ENCODE measurements around the gene UBAC2.

The UBAC2 gene

GRCh38 chr13:99256709-99257108 lies 56.1 kb downstream of the UBAC2 start:
- no peak for TF ChIP-seq CTCF (IDR thresholded peaks at IDR 0.05; ENCODE audit: poor library complexity, severe bottlenecking)
- DNase-seq (ENCODE audit: low spot score): no peak
- Histone ChIP-seq H3K4me1 (ENCODE audit: insufficient read depth, poor library complexity, severe bottlenecking) (no peaks in the 10 kb centered on the region), H3K36me3 (ENCODE audit: low read depth) (peaks cover 29% of the 10 kb centered on the region; the same call in 1 of the 2 replicates), H3K9me3 (ENCODE audit: severe bottlenecking) (no peaks in the 10 kb centered on the region), H3K27ac (ENCODE audit: poor library complexity, severe bottlenecking) (no peak overlapping the region), H3K4me3 (ENCODE audit: severe bottlenecking) (no peak overlapping the region), H3K27me3 (ENCODE audit: insufficient read depth, poor library complexity, severe bottlenecking) (no peaks in the 10 kb centered on the region)
- ATAC-seq (ENCODE audit: low read depth): no peak

GRCh38 chr13:99257291-99257690 lies 56.6 kb downstream of the UBAC2 start:
- no peak overlapping the region for H3K4me3 ChIP-seq (ENCODE audit: severe bottlenecking)
- no peaks in the 10 kb centered on the region for H3K9me3 ChIP-seq (ENCODE audit: severe bottlenecking)
- no peak for TF ChIP-seq CTCF (IDR thresholded peaks at IDR 0.05; ENCODE audit: poor library complexity, severe bottlenecking)
- ATAC-seq (ENCODE audit: low read depth) (no peak), DNase-seq (ENCODE audit: low spot score) (no peak)
- no peak overlapping the region for H3K27ac ChIP-seq (ENCODE audit: poor library complexity, severe bottlenecking)
- H3K36me3 ChIP-seq (ENCODE audit: low read depth): peaks cover 29% of the 10 kb centered on the region; the same call in 1 of the 2 replicates
- H3K27me3 ChIP-seq (ENCODE audit: insufficient read depth, poor library complexity, severe bottlenecking): no peaks in the 10 kb centered on the region
- no peaks in the 10 kb centered on the region for H3K4me1 ChIP-seq (ENCODE audit: insufficient read depth, poor library complexity, severe bottlenecking)

- Histone ChIP-seq H3K4me3 (ENCODE audit: severe bottlenecking) (no peak within 1 kb of the TSS), H3K36me3 (ENCODE audit: low read depth) (peaks cover 20% of the 10 kb centered on the region; the same call in 1 of the 2 replicates), H3K4me1 (ENCODE audit: insufficient read depth, poor library complexity, severe bottlenecking) (no peaks in the 10 kb centered on the region), H3K27ac (ENCODE audit: poor library complexity, severe bottlenecking) (no peak within 1 kb of the TSS), H3K27me3 (ENCODE audit: insufficient read depth, poor library complexity, severe bottlenecking) (no peaks in the 10 kb centered on the region), H3K9me3 (ENCODE audit: severe bottlenecking) (no peaks in the 10 kb centered on the region)
- ATAC-seq (ENCODE audit: low read depth) (no peak), DNase-seq (ENCODE audit: low spot score) (no peak)
- TF ChIP-seq CTCF (IDR thresholded peaks at IDR 0.05; ENCODE audit: poor library complexity, severe bottlenecking): no peak
Observed at GRCh38 chr13:99258210-99258860, 57.7 kb downstream of the UBAC2 start, which contains the start of gene GPR18. GPR18 (minus strand) TSS chr13:99258379; CDS start chr13:99255872, 2,507 bp downstream.

- Histone ChIP-seq H3K4me1 (ENCODE audit: insufficient read depth, poor library complexity, severe bottlenecking) (no peaks in the 10 kb centered on the region), H3K4me3 (ENCODE audit: severe bottlenecking) (no peak overlapping the region), H3K27ac (ENCODE audit: poor library complexity, severe bottlenecking) (no peak overlapping the region), H3K36me3 (ENCODE audit: low read depth) (peaks cover 18% of the 10 kb centered on the region; the same call in 1 of the 2 replicates), H3K9me3 (ENCODE audit: severe bottlenecking) (no peaks in the 10 kb centered on the region), H3K27me3 (ENCODE audit: insufficient read depth, poor library complexity, severe bottlenecking) (no peaks in the 10 kb centered on the region)
- ATAC-seq (ENCODE audit: low read depth): no peak
- DNase-seq (ENCODE audit: low spot score): no peak
- no peak for TF ChIP-seq CTCF (IDR thresholded peaks at IDR 0.05; ENCODE audit: poor library complexity, severe bottlenecking)
Observed at GRCh38 chr13:99258946-99259345, 58.3 kb downstream of the UBAC2 start.

- Histone ChIP-seq H3K9me3 (ENCODE audit: severe bottlenecking) (no peaks in the 10 kb centered on the region), H3K4me3 (ENCODE audit: severe bottlenecking) (no peak overlapping the region), H3K27ac (ENCODE audit: poor library complexity, severe bottlenecking) (no peak overlapping the region), H3K27me3 (ENCODE audit: insufficient read depth, poor library complexity, severe bottlenecking) (no peaks in the 10 kb centered on the region), H3K36me3 (ENCODE audit: low read depth) (peaks cover 8% of the 10 kb centered on the region; the same call in 1 of the 2 replicates), H3K4me1 (ENCODE audit: insufficient read depth, poor library complexity, severe bottlenecking) (no peaks in the 10 kb centered on the region)
- DNase-seq (ENCODE audit: low spot score) (no peak), ATAC-seq (ENCODE audit: low read depth) (no peak)
- no peak for TF ChIP-seq CTCF (IDR thresholded peaks at IDR 0.05; ENCODE audit: poor library complexity, severe bottlenecking)
Observed at GRCh38 chr13:99260216-99260615, 59.6 kb downstream of the UBAC2 start.
